Prostate gland (tissue), 2 donors: Measurements from ENCODE around the gene REG4.

Experiments
- POLR2A ChIP-seq: fragments of 450-650 bp; IDR thresholded peaks from one replicate; pipeline ENCODE4 v1.6.1; 2016; ENCODE audit warnings: antibody characterized with exemption, mild to moderate bottlenecking
- POLR2AphosphoS5 ChIP-seq: sonication (generic); formaldehyde crosslinking; IDR thresholded peaks from one replicate; pipeline ENCODE4 v1.6.1; 2017; ENCODE audit warnings: antibody characterized with exemption
- TF ChIP-seq, protein P1 (sequence below), 4 experiments: fragments of 200-600 bp in 2 of 4; fragments of 450-650 bp in 2 of 4; sonication (generic) in 2 of 4; IDR thresholded peaks; 1 replicate in 3 of 4; 2 replicates in 1 of 4; pipeline ENCODE4 v1.5.1; 2016 to 2019; ENCODE audit warnings: antibody characterized with exemption in 4 of 4, mild to moderate bottlenecking in 2 of 4, moderate library complexity in 2 of 4

DNA sequence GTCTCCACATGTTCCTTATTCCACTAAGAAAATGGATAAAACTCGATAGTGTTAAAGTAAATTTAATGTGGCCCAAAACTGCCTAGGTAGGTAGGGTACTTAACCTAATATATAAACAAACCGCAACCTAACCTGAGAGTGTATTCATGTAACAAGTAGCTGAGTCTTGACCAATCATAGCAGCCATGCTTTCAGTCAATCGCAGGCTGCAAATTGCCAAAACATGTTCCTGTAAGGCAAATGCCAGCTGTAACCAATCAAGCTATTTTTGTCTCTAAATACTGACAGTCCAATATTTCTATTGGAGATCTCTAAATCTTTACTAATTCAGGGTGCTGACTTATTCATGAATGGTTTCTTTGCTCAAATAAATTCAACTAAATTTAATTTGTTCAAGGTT is 39.5 kb downstream of the REG4 start:
- TF ChIP-seq POLR2A, result no peak
- TF ChIP-seq, protein P1, sequence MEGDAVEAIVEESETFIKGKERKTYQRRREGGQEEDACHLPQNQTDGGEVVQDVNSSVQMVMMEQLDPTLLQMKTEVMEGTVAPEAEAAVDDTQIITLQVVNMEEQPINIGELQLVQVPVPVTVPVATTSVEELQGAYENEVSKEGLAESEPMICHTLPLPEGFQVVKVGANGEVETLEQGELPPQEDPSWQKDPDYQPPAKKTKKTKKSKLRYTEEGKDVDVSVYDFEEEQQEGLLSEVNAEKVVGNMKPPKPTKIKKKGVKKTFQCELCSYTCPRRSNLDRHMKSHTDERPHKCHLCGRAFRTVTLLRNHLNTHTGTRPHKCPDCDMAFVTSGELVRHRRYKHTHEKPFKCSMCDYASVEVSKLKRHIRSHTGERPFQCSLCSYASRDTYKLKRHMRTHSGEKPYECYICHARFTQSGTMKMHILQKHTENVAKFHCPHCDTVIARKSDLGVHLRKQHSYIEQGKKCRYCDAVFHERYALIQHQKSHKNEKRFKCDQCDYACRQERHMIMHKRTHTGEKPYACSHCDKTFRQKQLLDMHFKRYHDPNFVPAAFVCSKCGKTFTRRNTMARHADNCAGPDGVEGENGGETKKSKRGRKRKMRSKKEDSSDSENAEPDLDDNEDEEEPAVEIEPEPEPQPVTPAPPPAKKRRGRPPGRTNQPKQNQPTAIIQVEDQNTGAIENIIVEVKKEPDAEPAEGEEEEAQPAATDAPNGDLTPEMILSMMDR (IDR thresholded peaks at IDR 0.05), result no peak
- TF ChIP-seq POLR2AphosphoS5, result no peak
